ENCODE results near the gene RGS9.
A peak's percentile ranks its signal among the peaks of the same experiment; 100 is the strongest.

Gene RGS9

DNA sequence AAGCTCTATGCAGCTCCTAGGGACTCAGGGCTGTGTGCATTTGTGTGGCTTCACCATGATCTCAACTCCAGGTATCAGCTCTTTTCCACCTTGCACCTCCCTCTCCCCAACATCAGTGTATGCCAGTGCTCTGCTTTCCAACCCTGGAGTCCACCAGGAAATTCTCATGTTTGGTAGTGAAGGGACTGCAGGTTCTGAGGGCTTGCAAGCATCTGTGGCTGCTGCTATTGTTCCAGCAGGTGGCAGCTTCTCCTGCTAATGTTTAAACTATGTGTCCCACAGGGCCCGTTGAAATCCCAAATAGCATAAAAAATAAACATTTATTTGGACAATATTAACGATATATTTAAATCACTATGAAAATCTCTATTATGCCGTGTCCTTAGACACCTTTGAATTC, 82.0 kb downstream of the RGS9 start:
- no peak for DNase-seq (ENCODE audit: low read depth)

DNA sequence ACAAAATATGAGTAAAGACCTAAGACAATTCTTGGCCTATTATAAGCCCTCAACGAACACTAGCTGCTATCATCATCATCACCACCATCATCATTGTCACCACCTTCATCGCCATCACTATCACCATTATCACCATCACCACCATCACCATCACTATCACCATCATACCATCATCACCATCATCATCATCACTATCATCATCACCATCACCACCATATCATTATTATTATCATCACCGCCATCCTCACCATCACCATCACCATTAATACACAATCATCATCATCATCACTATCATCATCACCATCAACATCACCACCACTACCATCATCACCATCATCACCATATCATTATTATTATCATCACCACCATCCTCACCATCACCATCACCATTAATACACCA, 82.5 kb downstream of the RGS9 start:
- no peak for DNase-seq (ENCODE audit: low read depth)

DNA sequence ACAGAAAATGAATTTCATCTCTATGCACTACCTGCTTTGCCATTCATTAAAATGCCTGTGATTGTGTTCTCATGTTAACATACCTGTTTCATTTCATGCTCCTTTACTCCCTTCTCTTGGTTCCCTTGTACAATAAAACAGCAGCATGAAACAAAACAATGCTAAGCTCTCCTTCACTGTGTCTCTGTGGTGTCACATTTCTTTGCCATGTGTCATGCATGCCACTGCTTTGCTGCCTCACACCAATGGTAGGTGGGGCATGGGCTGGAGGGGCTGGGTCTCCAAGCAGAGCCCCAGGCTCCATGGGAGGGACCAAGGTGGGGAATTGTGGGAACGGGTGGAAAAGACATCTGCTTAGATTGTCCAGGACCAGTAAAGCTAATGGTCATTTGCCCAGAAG, 83.6 kb downstream of the RGS9 start:
- DNase-seq (ENCODE audit: low read depth) = no peak

DNA sequence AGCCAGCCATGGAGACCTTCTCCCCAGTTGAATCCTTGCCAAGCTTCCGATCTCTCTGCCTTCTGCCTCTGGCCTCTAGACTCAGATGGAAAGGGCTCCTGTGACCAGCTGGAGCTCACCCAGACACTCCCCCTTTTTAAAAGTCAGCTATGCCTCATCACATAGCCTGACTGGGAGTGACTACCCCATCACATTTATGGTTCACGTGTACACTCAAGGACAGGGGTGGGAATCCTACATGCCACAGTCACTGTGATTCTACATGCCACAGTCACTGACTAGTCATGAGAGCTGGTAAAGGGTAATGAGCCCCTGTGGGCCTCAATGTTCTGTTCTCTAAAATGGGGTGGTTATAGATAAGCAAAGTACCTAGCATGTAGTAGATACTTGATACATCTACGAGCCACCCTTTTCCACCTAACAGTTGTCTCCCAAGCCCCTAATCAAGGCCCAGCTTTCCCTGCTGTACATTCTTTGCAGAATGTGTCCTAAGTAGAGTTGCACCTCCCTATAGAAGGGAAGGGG, 85.1 kb downstream of the RGS9 start:
- no peak for DNase-seq (ENCODE audit: low read depth)

DNA sequence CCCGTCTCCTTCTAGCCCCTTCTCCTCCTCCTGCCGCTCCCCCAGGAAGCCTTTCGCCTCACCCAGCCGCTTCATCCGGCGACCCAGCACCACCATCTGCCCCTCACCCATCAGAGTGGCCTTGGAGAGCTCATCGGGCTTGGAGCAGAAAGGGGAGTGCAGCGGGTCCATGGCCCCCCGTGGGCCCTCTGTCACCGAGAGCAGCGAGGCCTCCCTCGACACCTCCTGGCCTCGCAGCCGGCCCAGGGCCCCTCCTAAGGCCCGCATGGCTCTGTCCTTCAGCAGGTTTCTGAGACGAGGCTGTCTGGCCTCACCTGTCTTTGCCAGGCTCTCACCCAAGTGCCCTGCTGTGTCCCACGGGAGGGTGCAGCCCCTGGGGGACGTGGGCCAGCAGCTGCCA, 87.9 kb downstream of the RGS9 start:
- no peak for DNase-seq (ENCODE audit: low read depth)

DNA sequence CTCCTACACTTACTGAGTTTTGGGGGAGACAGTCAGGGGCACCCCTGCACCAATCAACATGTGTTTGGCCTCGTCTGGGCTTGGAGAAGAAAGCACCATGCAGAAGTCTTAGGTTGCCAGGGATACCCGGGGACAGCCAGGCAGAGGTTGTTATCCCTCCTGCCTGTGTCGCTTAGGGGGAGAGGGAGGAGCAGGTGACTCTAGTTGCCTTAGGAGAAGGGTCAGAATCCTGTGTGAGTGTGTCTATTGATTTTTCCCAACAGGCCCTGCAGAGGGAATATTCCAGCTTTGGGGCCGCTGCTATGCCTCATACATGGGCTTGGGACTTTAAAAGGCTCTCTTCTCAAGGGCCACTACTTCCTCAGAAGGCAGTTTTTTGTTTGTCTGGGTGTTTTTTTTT, 89.1 kb downstream of the RGS9 start:
- no peak for DNase-seq (ENCODE audit: low read depth)

DNA sequence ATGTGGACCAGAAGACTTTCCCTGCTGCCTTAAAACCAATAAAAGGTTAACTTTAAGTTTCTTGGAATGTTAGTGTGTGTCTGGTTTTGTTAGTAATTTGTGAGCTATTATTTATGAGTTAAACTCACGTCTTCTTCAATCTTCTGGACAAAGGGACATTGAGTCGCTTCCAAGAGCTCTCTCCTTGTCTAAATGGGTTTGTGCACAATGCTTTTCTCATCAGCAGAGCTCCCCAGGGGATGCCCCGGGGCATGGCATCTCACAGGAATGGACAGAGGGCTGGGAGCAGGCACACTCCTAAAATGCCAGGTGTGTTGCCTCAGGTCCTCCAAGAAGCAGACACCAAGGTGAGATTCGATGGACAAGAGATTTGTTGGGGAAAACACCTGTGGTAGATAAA, 90.5 kb downstream of the RGS9 start:
- no peak for DNase-seq (ENCODE audit: low read depth)

DNA sequence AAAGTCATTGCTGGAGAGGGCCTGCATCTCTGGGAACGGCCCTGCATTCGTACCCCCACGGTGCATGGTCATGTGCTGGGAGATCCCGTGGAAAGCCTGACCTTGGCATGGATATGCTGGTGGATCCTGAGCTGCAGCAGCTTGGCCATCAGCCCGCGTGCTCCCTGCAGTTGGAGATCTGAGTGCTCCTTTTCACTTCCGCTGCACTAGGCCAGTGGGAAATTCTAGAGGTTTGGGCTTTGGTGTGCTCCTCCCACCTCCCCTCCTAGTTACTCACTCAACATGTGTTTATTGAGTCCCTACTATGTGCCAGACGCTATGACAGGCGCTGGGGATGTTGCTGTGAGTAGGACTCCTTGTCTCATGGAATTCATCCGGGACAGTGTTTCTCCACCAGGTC, 91.1 kb downstream of the RGS9 start:
- DNase-seq (ENCODE audit: low read depth) = no peak

DNA sequence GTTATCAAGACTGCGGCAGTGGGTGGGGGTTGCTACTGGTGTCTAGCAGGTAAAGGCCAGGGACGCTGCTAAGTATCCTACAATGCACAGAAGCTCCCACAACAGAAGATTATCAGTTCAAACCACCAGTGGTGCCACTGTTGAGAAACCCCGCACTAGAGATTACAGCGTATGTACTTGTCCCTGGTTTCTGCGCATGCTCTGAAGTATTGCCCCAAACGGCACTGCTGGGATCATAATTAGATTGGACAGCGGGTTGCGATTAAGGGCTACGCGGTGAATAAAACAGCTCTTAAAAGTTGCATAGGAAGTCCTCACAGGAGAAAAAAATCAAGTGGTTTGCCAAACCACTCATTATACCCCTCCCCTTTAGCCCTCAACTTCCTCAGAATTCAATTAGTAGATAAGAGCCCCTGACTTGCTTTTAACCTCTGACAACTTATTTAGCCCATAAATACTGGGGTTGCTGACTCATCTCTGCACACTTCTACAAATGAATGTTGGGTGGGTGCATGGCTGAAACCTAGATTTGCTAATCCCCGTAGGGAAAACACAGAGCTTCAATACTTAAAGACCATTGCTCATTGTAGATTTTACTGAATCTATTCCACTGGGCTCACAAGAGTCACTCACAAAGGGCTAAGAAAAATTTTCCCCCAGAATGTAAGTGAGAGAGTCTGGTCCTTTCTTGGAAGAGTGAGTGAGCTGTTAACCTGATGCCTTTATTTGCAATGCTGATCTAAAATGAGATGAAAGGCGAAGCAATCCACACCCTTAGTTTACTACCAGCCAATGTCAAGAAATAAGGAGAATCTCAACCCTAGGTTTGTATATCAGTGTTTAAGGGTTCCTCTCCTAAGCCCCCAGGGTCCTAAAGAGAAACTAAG, 91.8 kb downstream of the RGS9 start:
- peak; percentile 2 for DNase-seq (ENCODE audit: low read depth)

DNA sequence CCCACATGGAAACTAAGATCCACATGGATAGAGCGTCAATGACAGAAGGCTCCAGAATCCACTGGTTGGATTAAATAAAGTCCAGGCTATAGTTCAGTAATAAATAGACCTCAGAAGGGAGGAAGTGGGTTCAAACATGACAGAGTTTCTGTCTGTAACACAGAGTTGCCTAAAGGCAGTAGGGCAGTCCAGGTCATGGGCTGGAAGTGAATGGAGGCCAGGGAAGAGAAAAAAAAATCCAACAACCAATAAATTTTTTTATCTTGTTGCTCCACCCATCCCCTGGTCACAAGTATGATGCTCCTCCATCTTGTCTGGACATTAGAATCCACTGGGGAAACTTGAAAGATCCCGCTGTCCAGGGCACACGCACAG, 92.4 kb downstream of the RGS9 start:
- no peak for DNase-seq (ENCODE audit: low read depth)

DNA sequence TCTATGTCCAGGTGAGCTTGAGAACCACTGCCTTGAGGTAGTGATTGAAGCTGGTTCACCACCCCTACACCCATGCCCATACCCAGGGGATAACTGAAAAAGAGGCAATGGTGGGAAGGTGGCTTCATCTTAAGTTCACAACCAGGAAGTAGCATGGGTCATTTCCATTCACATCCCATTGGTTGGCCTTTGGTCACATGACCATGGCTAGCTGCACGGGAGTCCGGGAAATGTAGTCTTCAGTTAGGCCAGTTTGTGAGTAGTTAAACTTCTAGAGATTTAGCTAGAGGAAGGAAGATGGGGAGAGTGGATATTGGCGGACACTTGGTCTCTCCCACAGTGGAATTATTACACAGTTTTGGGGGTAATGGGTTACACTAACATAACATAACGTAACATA, 92.9 kb downstream of the RGS9 start:
- no peak for DNase-seq (ENCODE audit: low read depth)

DNA sequence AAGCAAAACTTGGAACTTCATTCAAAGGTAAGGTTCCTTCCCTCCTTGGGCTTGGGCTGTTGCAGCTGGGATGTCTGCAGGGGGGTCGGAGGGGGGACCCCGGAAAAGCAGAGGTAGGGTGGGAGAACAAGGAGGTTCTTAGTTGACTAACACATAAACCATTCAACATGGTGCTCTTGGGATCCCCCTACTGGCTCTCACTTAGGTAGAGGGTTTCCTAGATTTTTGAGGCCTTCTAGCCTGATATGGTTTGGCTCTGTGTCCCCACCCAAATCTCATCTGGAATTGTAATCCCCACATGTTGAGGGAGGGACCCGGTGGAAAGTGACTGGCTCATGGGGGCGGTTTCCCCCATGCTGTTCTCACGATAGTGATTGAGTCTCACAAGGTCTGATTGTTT, 93.9 kb downstream of the RGS9 start:
- DNase-seq (ENCODE audit: low read depth) = no peak

DNA sequence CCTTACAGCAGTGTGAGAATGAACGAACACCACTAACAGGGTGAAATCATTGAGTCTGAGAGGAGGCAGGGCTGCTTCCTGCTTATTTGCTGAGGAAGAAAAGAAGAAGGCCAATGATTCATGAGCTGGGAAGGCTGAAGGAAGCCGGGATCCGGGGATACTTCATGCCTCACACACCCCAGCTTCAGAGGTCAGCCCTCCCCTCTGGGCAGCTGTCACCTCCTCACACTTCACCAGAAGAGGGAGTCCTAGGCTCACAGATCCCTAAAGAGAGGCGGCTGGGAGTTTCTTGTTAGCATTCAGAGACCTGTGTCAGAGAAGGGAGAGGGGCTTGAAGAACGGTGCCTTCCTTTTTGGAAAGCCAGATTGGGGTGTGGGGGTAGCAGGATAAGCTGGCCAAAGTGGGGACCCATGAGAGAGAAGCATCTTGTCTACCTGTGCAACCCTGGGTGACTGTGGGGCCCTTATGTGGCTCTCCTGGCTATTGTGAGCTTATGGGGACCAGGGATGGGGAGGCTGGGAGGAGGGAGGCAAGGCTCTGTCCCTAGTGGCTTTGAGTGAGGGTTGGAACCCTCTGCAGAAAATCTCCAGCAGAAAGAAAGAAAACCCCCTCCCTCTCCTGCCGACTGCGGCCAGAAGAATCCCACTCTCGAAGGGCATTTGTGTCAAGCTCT, 94.6 kb downstream of the RGS9 start:
- DNase-seq (ENCODE audit: low read depth) = peak; percentile 2

DNA sequence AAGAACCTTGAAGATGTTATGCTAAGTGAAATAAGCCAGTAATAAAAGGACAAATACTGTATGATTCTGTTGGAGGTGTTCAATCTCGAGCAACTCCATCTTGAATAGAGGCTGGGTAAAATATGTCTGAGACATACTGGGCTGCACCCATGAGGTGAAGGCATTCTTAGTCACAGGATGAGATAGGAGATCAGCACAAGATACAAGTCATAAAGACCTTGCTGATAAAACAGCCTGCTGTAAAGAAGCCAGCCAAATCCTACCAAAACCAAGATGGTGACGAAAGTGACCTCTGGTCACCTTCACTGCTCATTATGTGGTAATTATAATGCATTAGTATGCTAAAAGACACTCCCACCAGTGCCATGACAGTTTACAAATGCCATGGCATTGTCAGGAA, 98.1 kb downstream of the RGS9 start:
- no peak for DNase-seq (ENCODE audit: low read depth)

DNA sequence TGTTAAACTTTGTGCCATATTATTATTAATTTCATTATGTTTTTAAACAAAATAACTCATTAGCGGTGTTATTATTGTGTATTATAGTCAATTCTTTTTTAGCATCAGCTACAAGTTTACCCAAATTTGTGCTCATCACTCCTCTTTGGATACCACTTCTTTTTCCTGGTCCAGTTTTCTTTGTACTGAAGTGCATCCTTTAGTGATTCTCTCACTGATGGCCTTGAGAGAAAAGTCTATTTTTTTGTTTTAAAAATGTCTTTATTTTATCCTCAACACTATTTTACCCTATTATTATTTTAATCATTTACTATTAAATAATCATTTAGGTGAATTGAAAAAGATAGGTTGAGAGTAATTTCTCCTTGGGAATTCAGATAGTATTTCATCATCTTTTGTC, 99.2 kb downstream of the RGS9 start:
- no peak for DNase-seq (ENCODE audit: low read depth)

DNA sequence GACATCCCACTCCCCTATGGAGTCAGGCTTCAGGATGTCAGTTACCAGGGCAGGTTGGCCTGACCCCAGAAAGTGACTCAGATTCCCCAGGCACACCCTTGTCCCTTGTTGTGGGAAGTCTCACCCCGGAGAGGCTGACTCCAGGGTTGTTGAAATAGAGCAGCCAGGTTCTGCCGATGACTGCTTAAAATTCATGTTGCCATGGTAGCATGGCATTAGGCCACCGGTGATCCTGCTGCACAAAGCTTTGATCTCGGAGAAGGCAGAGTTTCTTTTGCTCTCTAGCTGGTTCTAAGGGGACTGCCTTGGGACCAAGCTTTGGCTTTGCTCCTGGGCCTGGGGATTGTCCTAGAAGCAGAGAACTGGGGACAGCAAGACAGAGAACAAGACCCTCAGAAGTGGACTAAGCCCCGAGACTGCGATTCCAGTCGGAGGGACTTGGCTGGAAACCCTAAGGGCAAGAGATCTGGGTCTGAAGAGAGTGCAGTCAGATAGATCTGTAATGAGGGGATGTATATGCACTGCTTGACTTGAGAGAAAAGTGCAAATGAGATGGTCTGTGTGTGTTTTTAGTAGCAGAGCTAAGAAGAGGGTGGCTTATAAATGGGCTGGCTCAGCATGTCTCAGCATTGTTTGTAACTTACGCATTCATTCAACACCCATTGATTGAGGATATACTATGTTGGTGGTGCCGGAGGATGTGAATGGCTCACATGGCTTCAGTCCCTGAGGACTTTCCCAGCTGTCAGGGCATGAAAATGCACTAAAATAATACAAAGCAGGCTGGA, 106.9 kb downstream of the RGS9 start:
- DNase-seq (ENCODE audit: low read depth) = no peak

DNA sequence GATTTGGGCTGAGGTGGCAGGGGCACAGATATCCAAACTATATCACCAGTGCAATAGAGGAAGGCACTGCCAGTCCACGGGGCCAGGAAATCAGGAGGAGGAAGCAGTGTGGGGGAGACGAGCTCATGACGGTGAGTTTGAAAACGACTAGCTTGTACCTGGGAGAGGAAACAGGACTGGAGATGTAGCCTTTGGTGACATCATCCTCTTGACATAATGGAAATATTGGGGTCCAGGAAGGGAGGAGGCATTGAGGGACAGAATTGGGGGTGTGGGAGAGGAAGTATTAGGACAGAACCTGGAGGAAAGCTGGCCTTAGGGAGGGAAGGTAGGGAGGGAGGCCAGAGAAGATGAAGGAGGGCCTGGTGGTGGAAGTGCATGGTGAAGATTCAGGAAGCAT, 109.1 kb downstream of the RGS9 start:
- no peak for DNase-seq (ENCODE audit: low read depth)

DNA sequence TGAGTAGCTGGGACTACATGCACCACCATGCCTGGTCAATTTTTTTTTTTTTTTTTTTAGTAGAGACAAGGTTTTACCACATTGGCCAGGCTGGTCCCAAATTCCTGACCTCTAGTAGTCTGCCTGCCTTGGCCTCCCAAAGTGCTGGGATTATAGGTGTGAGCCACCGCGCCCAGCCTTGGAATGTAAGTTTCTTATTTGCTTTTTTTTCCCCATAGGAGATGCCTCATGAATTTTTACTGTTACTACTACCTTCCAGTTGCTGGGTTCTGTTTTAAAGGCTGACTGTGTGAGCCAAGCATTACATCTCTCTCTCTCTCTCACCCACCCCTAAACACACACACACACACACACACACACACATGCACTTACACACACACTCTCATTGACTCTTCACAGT, 112.6 kb downstream of the RGS9 start:
- no peak for DNase-seq (ENCODE audit: low read depth)

DNA sequence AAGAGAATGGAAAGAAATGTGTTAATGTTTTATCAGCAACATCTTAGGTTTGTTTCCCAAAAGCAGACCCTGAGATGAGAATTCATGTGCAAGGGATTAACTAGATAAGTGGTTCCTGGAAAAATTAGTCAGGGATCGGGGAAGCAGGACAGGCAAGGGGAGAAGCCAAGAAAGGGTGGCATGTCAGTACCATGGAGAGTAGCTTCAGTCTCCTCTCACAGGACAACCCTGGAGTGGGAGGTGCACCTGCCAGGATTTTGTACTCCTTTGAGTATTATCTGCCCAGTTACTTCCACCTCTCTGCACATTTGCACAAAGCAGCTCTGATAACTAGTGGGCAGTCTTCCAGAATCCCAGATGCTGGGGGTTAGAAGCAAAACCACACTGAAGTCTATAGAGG, 117.0 kb downstream of the RGS9 start:
- no peak for DNase-seq (ENCODE audit: low read depth)

DNA sequence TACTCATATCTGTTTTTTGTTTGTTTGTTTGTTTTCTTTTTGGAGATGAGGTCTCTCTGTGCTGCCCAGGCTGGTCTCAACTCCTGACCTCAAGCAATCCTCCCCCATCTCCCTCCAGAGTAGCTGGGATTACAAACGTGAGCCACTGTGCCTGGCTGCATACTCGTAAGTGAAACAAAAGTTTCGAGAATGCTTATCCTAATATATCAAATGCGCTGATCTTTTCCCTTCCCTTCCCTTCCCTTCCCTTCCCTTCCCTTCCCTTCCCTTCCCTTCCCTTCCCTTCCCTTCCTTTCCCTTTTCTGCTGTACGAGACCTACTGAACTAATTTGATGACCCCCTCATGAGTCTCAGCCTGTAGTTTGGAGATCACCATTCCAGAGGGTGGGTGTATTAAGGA, 122.1 kb downstream of the RGS9 start:
- DNase-seq (ENCODE audit: low read depth) = no peak

DNA sequence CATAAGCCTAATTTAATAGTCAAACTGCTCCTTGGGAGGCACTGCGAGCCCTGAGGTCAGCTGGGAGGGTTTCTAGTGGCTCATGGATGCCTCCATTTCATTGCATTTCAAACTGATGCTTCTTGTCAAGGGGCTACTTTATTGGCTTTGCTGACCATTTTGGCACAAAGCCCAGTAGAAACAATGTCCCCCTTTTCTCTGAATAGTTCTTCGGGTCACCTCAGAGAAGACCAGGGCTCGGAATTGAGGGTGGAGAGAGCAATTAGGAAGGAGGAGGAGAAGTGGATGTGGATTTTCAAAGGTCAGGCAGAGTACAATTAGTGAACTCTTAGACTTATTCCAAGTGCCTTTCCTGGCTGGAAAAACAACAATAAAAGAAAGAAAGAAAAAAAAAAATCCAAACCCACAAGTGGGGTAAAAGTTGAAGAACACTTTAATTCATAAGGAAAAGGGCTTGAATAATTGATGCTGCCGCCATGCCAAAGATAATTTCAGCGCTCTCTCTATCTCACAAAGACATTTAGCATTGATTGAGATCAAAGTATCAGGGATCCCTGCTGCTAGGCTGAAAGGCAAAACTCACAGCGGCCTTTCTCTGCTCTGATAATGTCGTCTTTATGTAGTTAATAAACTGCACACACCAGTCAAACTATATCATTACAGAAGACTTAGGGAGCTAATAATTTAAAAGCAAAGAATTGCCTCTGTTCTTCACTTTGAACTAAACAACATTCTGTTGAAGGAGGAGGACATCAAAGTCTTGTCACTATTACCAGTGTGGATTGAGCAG, 122.7 kb downstream of the RGS9 start:
- no peak for DNase-seq (ENCODE audit: low read depth)

DNA sequence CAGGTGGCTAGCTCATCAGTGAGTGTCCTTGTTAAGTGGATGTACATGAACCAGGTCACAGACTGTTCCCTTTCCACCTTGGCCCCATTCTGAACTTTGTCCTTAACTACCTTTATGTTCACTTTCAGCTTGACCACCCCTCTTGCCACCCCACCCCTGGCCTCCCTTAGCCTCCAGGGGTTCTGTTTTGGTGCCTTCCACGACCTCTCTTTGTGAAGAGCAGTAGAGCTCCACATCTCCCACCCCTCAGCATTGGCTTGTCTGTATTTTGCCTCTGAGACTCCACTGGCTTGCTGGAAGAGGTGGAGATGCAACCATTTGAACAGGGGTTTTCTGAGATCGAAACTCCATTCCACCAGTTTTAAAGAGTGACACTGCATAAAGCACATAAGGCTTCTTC, 123.5 kb downstream of the RGS9 start:
- no peak for DNase-seq (ENCODE audit: low read depth)

All from activated gamma-delta T cell treated with anti-CD3 and anti-CD28 coated beads, Interleukin-2, amount 50 U/mL, for 16 hours (primary cell).